Common myeloid progenitor, CD34-positive (primary cell): ENCODE data around the gene GPI.

Experiments used
- CTCF ChIA-PET: fragments of 350-600 bp; sonication (Branson Sonifier 250); formaldehyde crosslinking; loops from one replicate; lab custom pipeline; 2021; ENCODE audit warnings: antibody characterized with exemption; lab: Charles Lee
- POLR2A ChIA-PET: fragments of 350-600 bp; sonication (Branson Sonifier 250); formaldehyde crosslinking; loops from one replicate; lab custom pipeline; 2021; ENCODE audit warnings: antibody characterized with exemption; lab: Charles Lee
- DNase-seq, 3 donors: peaks; one replicate each; pipeline versions ENCODE4 v3.0.0 to v3.0.0-alpha.2; 2013
- H3K27ac ChIP-seq, 2 experiments: 1 replicate in 1 of 2; 2 replicates in 1 of 2; pipeline ENCODE4 v1.7.0; 2013; ENCODE audit warnings: inconsistent platforms in 2 of 2, low read length in 2 of 2, mild to moderate bottlenecking in 2 of 2, low read depth in 1 of 2, moderate library complexity in 1 of 2; ENCODE audit not compliant: severe bottlenecking in 2 of 2, insufficient read depth in 1 of 2, poor library complexity in 1 of 2
- H3K27me3 ChIP-seq, 5 experiments: replicated peaks in 2 of 5; 1 replicate in 3 of 5; 2 replicates in 2 of 5; pipeline versions ENCODE4 v1.6.1 to v1.7.0; 2013; ENCODE audit warnings: low read length in 4 of 5, mild to moderate bottlenecking in 2 of 5, moderate library complexity in 2 of 5, inconsistent platforms in 1 of 5; ENCODE audit not compliant: insufficient read depth in 5 of 5, control insufficient read depth in 4 of 5
- H3K36me3 ChIP-seq, 4 experiments: 1 replicate in 2 of 4; 2 replicates in 2 of 4; pipeline versions ENCODE4 v1.6.1 to v1.7.0; 2013; ENCODE audit warnings: low read length in 3 of 4, control low read depth in 1 of 4, mild to moderate bottlenecking in 1 of 4; ENCODE audit not compliant: control insufficient read depth in 4 of 4, insufficient read depth in 4 of 4
- H3K4me1 ChIP-seq, 4 experiments: 1 replicate in 3 of 4; 2 replicates in 1 of 4; pipeline versions ENCODE4 v1.6.1 to v1.7.1; 2013; ENCODE audit warnings: low read length in 3 of 4, mild to moderate bottlenecking in 3 of 4, control low read depth in 1 of 4, inconsistent platforms in 1 of 4, moderate library complexity in 1 of 4; ENCODE audit not compliant: control insufficient read depth in 4 of 4, insufficient read depth in 4 of 4; ENCODE audit errors: control extremely low read depth in 1 of 4
- H3K4me3 ChIP-seq, 7 experiments: 1 replicate in 4 of 7; 2 replicates in 3 of 7; pipeline versions ENCODE4 v1.5.1 to v1.7.0; 2013; ENCODE audit warnings: mild to moderate bottlenecking in 7 of 7, low read length in 6 of 7, moderate library complexity in 6 of 7, inconsistent platforms in 2 of 7, low read depth in 2 of 7, control low read depth in 1 of 7; ENCODE audit not compliant: insufficient read depth in 4 of 7, control insufficient read depth in 1 of 7; ENCODE audit errors: extremely low read depth in 1 of 7
- H3K9me3 ChIP-seq, 5 experiments: 1 replicate in 4 of 5; 2 replicates in 1 of 5; pipeline versions ENCODE4 v1.6.1 to v1.7.1; 2013; ENCODE audit warnings: low read length in 4 of 5, mild to moderate bottlenecking in 2 of 5, inconsistent platforms in 1 of 5, low read depth in 1 of 5, moderate library complexity in 1 of 5; ENCODE audit not compliant: control insufficient read depth in 4 of 5, insufficient read depth in 2 of 5; ENCODE audit errors: control extremely low read depth in 1 of 5
- WGBS: methylation state at CpG from one replicate; pipeline ENCODE4 v1.1.5; 2013; ENCODE audit not compliant: insufficient coverage; 5-methylcytosine and 5-hydroxymethylcytosine counted together

GPI gene

GRCh38 chr19:34359140-34359953 lies 5.6 kb upstream of the GPI start:
- Histone ChIP-seq H3K4me3 (peak overlapping the region; percentile 12 to 80 (median 62)), H3K36me3 (no peaks in the 10 kb centered on the region), H3K27me3 (no peaks in the 10 kb centered on the region), H3K27ac (peak overlapping the region in 1 of 2 experiments; percentile 74), H3K9me3 (no peaks in the 10 kb centered on the region), H3K4me1 (peaks cover 6 to 20% (median 16%) of the 10 kb centered on the region in 4 experiments)
- DNase-seq: peak; percentile 96 to 98 (median 97)
- ChIA-PET POLR2A (interaction anchor here (0.6 kb wide), 1 partner anchor 156 kb away, joined by 4 read pairs; no protein-coding TSS in a partner anchor), CTCF (interaction anchor here (0.9 to 1.5 kb wide), 6 partner anchors 11 to 112 kb away, joined by 3 to 5 read pairs (median 4); partner anchors contain the start of gene PDCD2L)
- 6% methylated on average over 53 of the region's 61 CpGs for WGBS

GRCh38 chr19:34359954-34360315 lies 5.1 kb upstream of the GPI start:
- ChIA-PET POLR2A (interaction anchor here (0.6 kb wide), 2 partner anchors 36 to 157 kb away, joined by 3 to 4 read pairs; no protein-coding TSS in a partner anchor), CTCF (interaction anchor here (0.9 to 1.5 kb wide), 5 partner anchors 10 to 111 kb away, joined by 3 to 5 read pairs (median 4); no protein-coding TSS in a partner anchor)
- Histone ChIP-seq H3K27me3 (no peaks in the 10 kb centered on the region), H3K36me3 (no peaks in the 10 kb centered on the region), H3K4me1 (peaks cover 6 to 25% (median 21%) of the 10 kb centered on the region in 4 experiments), H3K4me3 (peak overlapping the region in 4 of 7 experiments; percentile 62 to 80 (median 69)), H3K27ac (peak overlapping the region in 1 of 2 experiments; percentile 74), H3K9me3 (no peaks in the 10 kb centered on the region)
- WGBS: 82% methylated on average over 5 of the region's 7 CpGs
- DNase-seq: no peak

- DNase-seq: no peak
- Histone ChIP-seq H3K27me3 (no peaks in the 10 kb centered on the region), H3K9me3 (no peaks in the 10 kb centered on the region), H3K4me1 (peaks cover 6 to 25% (median 22%) of the 10 kb centered on the region in 4 experiments), H3K36me3 (no peaks in the 10 kb centered on the region), H3K4me3 (no peak overlapping the region), H3K27ac (peak overlapping the region in 1 of 2 experiments; percentile 74)
- ChIA-PET CTCF (interaction anchor here (0.7 to 1.5 kb wide), 4 partner anchors 10 to 71 kb away, joined by 3 to 5 read pairs (median 4); no protein-coding TSS in a partner anchor), POLR2A (interaction anchor here (0.6 kb wide), 1 partner anchor 36 kb away, joined by 3 read pairs; no protein-coding TSS in a partner anchor)
- WGBS: 95% methylated on average over 7 of the region's 9 CpGs
Observed at GRCh38 chr19:34360354-34360909, 4.6 kb upstream of the GPI start.

- ChIA-PET POLR2A (interaction anchor here (0.7 kb wide), 1 partner anchor 190 kb away, joined by 3 read pairs; no protein-coding TSS in a partner anchor), CTCF (interaction anchor here (0.9 kb wide), 1 partner anchor 69 kb away, joined by 3 read pairs; no protein-coding TSS in a partner anchor)
Observed at GRCh38 chr19:34362679-34363069, 2.3 kb upstream of the GPI start.

GRCh38 chr19:34363094-34363493 lies 1.9 kb upstream of the GPI start:
- H3K27ac ChIP-seq: no peak overlapping the region
- no peak overlapping the region for H3K4me3 ChIP-seq
- H3K36me3 ChIP-seq: peaks cover 0 to 14% (median 4%) of the 10 kb centered on the region in 4 experiments
- H3K9me3 ChIP-seq: no peaks in the 10 kb centered on the region
- ChIA-PET CTCF (interaction anchor here (0.9 kb wide), 1 partner anchor 69 kb away, joined by 3 read pairs; no protein-coding TSS in a partner anchor), POLR2A (no interaction called here)
- H3K27me3 ChIP-seq: no peaks in the 10 kb centered on the region
- 95% methylated on average over 4 of the region's 4 CpGs for WGBS
- no peak for DNase-seq
- peaks cover 8 to 40% (median 38%) of the 10 kb centered on the region in 4 experiments for H3K4me1 ChIP-seq

More at GRCh38 chr19:34362679-34363069, 2.3 kb upstream of the GPI start:
- Histone ChIP-seq H3K27ac (no peak overlapping the region), H3K4me1 (peaks cover 8 to 41% (median 38%) of the 10 kb centered on the region in 4 experiments), H3K27me3 (no peaks in the 10 kb centered on the region), H3K36me3 (peaks cover 0 to 11% (median 2%) of the 10 kb centered on the region in 4 experiments), H3K4me3 (no peak overlapping the region), H3K9me3 (no peaks in the 10 kb centered on the region)
- DNase-seq: no peak
- 93% methylated on average over 3 of the region's 3 CpGs for WGBS

GRCh38 chr19:34363930-34364329 lies 1.1 kb upstream of the GPI start:
- H3K36me3 ChIP-seq: peaks cover 2 to 22% (median 11%) of the 10 kb centered on the region in 4 experiments
- no peak overlapping the region for H3K27ac ChIP-seq
- H3K9me3 ChIP-seq: no peaks in the 10 kb centered on the region
- 97% methylated on average over 4 of the region's 5 CpGs for WGBS
- DNase-seq: no peak
- peaks cover 2 to 32% (median 29%) of the 10 kb centered on the region in 4 experiments for H3K4me1 ChIP-seq
- no peak overlapping the region for H3K4me3 ChIP-seq
- H3K27me3 ChIP-seq: no peaks in the 10 kb centered on the region
- CTCF ChIA-PET: no interaction called here
- POLR2A ChIA-PET: no interaction called here
